ES-I3 (cell line): ENCODE measurements around the gene PTPRC.

Experiments used
- H3K36me3 ChIP-seq: 2 replicates; pipeline ENCODE4 v1.6.1; 2013; ENCODE audit warnings: mild to moderate bottlenecking, low read length, control low read depth, moderate library complexity; ENCODE audit not compliant: insufficient read depth
- H3K4me1 ChIP-seq: 2 replicates; pipeline ENCODE4 v1.6.1; 2013; ENCODE audit warnings: mild to moderate bottlenecking, control low read depth, low read length; ENCODE audit not compliant: insufficient read depth
- H3K9ac ChIP-seq: 2 replicates; pipeline ENCODE4 v1.6.1; 2013; ENCODE audit warnings: low read depth, mild to moderate bottlenecking, low read length, moderate library complexity
- H3K9me3 ChIP-seq: 2 replicates; pipeline ENCODE4 v1.6.1; 2013; ENCODE audit warnings: mild to moderate bottlenecking, low read length, moderate library complexity; ENCODE audit not compliant: control insufficient read depth, insufficient read depth

The PTPRC gene

DNA sequence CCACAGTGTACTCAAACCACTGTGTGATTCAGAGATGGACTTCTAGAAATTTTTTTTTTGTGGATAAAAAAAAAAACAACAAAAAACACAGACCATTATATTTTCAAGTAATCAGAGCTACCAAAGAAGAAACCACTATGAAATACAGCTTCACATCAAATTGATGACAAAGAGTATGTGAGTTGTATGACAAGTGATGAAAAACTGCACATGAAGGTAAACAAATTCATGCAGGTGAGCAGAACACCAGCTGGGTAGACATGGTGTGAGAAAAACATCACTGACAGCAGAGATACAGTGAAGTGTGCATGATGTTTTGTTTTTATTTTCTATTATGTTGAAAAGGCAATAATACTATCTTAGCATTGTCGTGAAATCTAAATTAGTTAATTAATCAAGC is 8.0 kb upstream of the PTPRC start:
- Histone ChIP-seq H3K9me3 (no peaks in the 10 kb centered on the region; the same call in 1 of the 2 replicates), H3K9ac (no peak overlapping the region), H3K36me3 (no peaks in the 10 kb centered on the region), H3K4me1 (no peaks in the 10 kb centered on the region)

- H3K4me1 ChIP-seq: no peaks in the 10 kb centered on the region
- H3K36me3 ChIP-seq: no peaks in the 10 kb centered on the region
- no peaks in the 10 kb centered on the region; the same call in 1 of the 2 replicates for H3K9me3 ChIP-seq
- H3K9ac ChIP-seq: no peak overlapping the region
These were observed 7.5 kb upstream of the PTPRC start for GRCh38 chr1:198631292-198631691.

DNA sequence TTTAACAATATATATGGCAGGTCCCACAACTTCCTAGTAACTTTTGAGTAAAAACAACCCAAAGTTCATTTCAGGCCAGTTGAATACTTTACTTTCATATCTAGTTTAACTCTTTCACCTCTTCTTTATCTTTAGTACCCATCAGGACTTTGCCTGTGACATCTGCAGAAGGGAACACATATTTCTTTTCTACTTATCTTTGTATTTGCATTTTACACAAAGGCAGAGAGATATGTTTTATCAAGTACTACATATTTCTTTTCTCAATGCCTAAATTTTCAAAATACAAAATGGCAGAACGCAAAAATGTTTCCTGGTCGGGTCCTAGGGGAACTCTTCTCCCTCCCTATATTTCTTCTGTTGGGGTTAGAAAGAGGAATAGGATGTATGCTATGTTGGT is 6.8 kb upstream of the PTPRC start:
- H3K9ac ChIP-seq: no peak overlapping the region
- H3K36me3 ChIP-seq: no peaks in the 10 kb centered on the region
- H3K4me1 ChIP-seq: no peaks in the 10 kb centered on the region
- H3K9me3 ChIP-seq: no peaks in the 10 kb centered on the region; the same call in 1 of the 2 replicates

GRCh38 chr1:198633675-198634121 is 5.1 kb upstream of the PTPRC start:
- no peaks in the 10 kb centered on the region for H3K4me1 ChIP-seq
- H3K36me3 ChIP-seq: no peaks in the 10 kb centered on the region
- no peak overlapping the region for H3K9ac ChIP-seq
- H3K9me3 ChIP-seq: no peaks in the 10 kb centered on the region; the same call in 1 of the 2 replicates

GRCh38 chr1:198635964-198636363 is 2.9 kb upstream of the PTPRC start:
- no peaks in the 10 kb centered on the region for H3K36me3 ChIP-seq
- no peaks in the 10 kb centered on the region for H3K4me1 ChIP-seq
- no peak overlapping the region for H3K9ac ChIP-seq

GRCh38 chr1:198636391-198636790 is 2.4 kb upstream of the PTPRC start:
- H3K9ac ChIP-seq: no peak overlapping the region
- H3K9me3 ChIP-seq: no peaks in the 10 kb centered on the region; the same call in 1 of the 2 replicates
- no peaks in the 10 kb centered on the region for H3K36me3 ChIP-seq
- no peaks in the 10 kb centered on the region for H3K4me1 ChIP-seq

More at GRCh38 chr1:198635964-198636363, 2.9 kb upstream of the PTPRC start:
- no peaks in the 10 kb centered on the region; the same call in 1 of the 2 replicates for H3K9me3 ChIP-seq

GRCh38 chr1:198637157-198637556 is 1.7 kb upstream of the PTPRC start:
- H3K36me3 ChIP-seq: no peaks in the 10 kb centered on the region
- no peak overlapping the region for H3K9ac ChIP-seq
- no peaks in the 10 kb centered on the region; the same call in 1 of the 2 replicates for H3K9me3 ChIP-seq
- H3K4me1 ChIP-seq: no peaks in the 10 kb centered on the region

GRCh38 chr1:198637916-198638437 is 863 bp upstream of the PTPRC start:
- H3K9ac ChIP-seq: no peak overlapping the region
- H3K9me3 ChIP-seq: no peaks in the 10 kb centered on the region; the same call in 1 of the 2 replicates
- H3K36me3 ChIP-seq: no peaks in the 10 kb centered on the region
- no peaks in the 10 kb centered on the region for H3K4me1 ChIP-seq

DNA sequence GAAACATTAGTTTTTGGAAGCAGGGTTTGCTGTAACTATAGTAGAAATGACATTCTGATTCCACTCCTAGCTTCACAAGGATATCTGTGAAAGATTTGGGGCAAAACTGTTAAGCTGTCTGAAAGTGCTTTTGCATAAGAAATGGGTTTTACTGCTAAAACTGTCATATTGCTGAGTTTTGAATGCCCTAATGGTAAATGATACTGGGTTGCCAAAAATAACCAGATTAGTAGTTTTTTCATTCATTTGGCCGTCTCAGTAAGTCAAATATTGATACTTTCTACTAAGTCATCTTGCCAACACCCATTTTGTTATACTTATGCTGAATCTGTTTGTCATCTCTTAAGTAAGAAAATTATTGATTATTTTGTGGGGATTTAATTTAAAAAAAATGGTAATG is 399 bp upstream of the PTPRC start:
- Histone ChIP-seq H3K9ac (no peak overlapping the region), H3K4me1 (no peaks in the 10 kb centered on the region), H3K9me3 (no peaks in the 10 kb centered on the region; the same call in 1 of the 2 replicates), H3K36me3 (no peaks in the 10 kb centered on the region)

DNA sequence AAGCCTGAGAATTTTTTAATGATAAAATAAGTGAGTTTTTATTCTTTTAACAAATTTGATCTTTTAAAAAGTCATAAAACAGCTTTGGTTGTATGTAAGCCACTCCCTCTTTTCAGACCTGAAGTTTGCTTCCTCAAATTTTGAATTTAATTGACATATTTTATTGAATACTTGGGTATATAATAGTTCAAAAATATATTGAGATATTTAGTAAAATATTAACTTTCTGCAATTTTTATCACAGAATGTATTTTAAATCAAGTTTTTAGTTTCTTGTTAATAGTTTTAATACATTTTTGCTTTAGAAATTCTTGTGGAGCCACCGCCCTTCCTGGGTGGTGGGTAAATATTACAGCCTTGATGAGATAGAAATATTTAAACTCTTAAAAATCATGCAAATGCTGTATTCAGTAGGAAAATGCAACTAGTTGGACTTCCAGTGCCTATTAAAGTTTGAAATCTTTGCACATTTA is 867 bp downstream of the PTPRC start:
- no peaks in the 10 kb centered on the region; the same call in 1 of the 2 replicates for H3K9me3 ChIP-seq
- no peak overlapping the region for H3K9ac ChIP-seq
- no peaks in the 10 kb centered on the region for H3K4me1 ChIP-seq
- H3K36me3 ChIP-seq: no peaks in the 10 kb centered on the region

GRCh38 chr1:198640174-198640573 is 1.3 kb downstream of the PTPRC start:
- Histone ChIP-seq H3K9me3 (no peaks in the 10 kb centered on the region), H3K4me1 (no peaks in the 10 kb centered on the region), H3K9ac (no peak overlapping the region), H3K36me3 (no peaks in the 10 kb centered on the region)

DNA sequence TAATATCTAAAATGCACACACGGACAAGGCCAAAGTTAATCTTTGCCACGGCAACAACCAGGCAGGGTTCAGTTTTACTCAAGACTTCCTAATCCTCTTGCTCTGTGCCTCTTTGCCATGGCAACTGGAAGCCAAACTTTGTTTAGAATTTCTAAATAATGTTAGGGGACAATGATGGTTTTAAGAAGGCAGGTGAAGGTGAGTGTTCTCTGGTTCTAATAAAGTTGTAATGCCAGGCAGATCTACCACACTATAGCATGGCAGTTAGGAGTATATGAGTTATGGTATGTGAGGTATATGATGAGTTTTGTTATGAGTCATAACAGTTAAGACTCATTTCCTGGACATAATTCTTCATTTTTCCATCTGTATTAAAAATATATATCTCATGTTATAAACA is 2.7 kb downstream of the PTPRC start:
- Histone ChIP-seq H3K9ac (no peak overlapping the region), H3K4me1 (no peaks in the 10 kb centered on the region), H3K9me3 (no peaks in the 10 kb centered on the region), H3K36me3 (no peaks in the 10 kb centered on the region)

- H3K9ac ChIP-seq: no peak overlapping the region
- no peaks in the 10 kb centered on the region for H3K9me3 ChIP-seq
- H3K36me3 ChIP-seq: no peaks in the 10 kb centered on the region
- H3K4me1 ChIP-seq: no peaks in the 10 kb centered on the region
These were observed 3.3 kb downstream of the PTPRC start for GRCh38 chr1:198641966-198642668.

DNA sequence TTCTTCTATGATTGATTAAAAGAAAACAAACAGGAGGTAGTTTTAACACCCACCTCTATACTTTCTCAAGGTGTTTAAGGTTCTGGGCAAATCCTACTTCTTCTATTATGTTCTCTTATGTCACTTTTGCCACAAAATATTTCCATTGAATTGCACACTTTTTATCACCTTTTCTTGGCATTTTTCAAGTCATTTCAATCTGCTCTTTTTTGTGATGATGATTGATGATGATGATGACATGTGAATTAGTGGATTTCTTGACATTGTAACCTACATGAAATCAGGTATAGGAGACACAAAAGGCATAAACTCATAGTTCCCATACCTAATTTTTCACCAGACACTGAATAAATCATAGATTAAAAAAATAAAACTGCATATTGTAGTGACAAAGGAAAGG is 4.1 kb downstream of the PTPRC start:
- H3K9me3 ChIP-seq: no peaks in the 10 kb centered on the region
- H3K9ac ChIP-seq: no peak overlapping the region
- no peaks in the 10 kb centered on the region for H3K4me1 ChIP-seq
- H3K36me3 ChIP-seq: no peaks in the 10 kb centered on the region

- Histone ChIP-seq H3K36me3 (no peaks in the 10 kb centered on the region), H3K9ac (no peak overlapping the region), H3K4me1 (no peaks in the 10 kb centered on the region), H3K9me3 (no peaks in the 10 kb centered on the region)
These were observed 5.0 kb downstream of the PTPRC start for GRCh38 chr1:198643808-198644207.
